ENCODE data around the gene ZNF628.

GRCh38 chr19:55437410-55437809 is 39.0 kb upstream of the ZNF628 start:
- TF ChIP-seq CTCF (IDR thresholded peaks at IDR 0.05; ENCODE audit: low read length) (no peak), EZH2 (IDR thresholded peaks at IDR 0.05; ENCODE audit: borderline replicate concordance, low read length) (no peak)
